Measurements from ENCODE around the gene SUMF2. TPM values are rescaled to one million over a fixed set of nuclear protein-coding genes. Genes with fewer than 3 reads are reported as not detected.
"Not testable (repeated sequence)": the region's sequence is repeated elsewhere in the genome, so short reads cannot be mapped to it uniquely, and the experiment has no call there.

Gene SUMF2
- total RNA-seq, 1 donor from 2014 or later = 155 TPM

- DNase-seq (ENCODE audit: low read depth) = peak; percentile 31
Observed at GRCh38 chr7:56062382-56062781, 1.7 kb upstream of the SUMF2 start.

DNA sequence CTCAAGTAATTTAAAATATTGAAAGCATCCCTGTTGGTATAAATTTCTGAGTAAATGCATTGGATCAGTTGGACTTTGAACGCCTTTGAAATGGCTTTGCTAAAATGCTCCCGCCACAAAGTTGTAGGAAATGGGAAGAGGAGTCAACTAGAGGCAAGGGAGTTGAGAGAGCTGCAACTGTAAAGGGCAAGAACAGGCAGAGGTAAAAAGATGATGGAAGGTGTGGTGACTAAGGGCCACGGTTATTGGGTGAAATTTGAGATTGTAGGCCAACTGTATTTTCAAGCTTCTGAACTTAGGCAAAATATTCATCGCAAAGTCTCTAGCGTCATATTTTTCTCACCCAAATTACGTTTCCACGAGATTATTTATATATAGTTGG is 595 bp upstream of the SUMF2 start:
- no peak for DNase-seq (ENCODE audit: low read depth)

GRCh38 chr7:56066376-56066775 is 2.3 kb downstream of the SUMF2 start:
- not testable (repeated sequence) for DNase-seq (ENCODE audit: low read depth)

GRCh38 chr7:56074371-56074791 is 10.3 kb downstream of the SUMF2 start:
- DNase-seq (ENCODE audit: low read depth) = peak; percentile 92

DNA sequence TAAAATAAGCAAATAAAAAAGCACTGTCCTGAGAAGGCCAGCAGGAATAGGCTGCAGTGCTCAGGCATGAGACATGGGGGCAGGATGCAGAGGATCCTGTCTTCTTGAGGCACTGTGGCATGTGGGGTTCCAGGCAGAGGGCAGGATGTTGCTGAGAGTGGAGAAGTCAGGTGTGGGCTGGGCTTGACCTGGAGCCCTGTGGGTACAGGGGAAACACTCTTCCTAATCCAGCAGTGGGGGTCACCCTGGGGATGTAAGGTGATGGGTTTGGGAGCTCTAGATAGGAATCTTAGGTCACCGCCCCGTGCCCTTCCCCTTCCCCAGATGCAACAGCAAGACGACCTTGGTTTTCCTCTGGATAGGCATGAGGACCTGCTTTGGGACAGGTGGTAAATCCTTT is 13.6 kb downstream of the SUMF2 start:
- DNase-seq (ENCODE audit: low read depth) = no peak

GRCh38 chr7:56078196-56078595 is 14.1 kb downstream of the SUMF2 start:
- DNase-seq (ENCODE audit: low read depth) = no peak

DNA sequence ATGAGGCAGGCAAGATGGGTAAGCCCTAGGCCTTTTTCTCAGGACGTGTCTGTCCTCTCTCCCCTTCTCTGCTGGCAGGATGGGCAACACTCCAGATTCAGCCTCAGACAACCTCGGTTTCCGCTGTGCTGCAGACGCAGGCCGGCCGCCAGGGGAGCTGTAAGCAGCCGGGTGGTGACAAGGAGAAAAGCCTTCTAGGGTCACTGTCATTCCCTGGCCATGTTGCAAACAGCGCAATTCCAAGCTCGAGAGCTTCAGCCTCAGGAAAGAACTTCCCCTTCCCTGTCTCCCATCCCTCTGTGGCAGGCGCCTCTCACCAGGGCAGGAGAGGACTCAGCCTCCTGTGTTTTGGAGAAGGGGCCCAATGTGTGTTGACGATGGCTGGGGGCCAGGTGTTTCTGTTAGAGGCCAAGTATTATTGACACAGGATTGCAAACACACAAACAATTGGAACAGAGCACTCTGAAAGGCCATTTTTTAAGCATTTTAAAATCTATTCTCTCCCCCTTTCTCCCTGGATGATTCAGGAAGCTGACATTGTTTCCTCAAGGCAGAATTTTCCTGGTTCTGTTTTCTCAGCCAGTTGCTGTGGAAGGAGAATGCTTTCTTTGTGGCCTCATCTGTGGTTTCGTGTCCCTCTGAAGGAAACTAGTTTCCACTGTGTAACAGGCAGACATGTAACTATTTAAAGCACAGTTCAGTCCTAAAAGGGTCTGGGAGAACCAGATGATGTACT is 15.5 kb downstream of the SUMF2 start:
- DNase-seq (ENCODE audit: low read depth) = peak; percentile 93

DNA sequence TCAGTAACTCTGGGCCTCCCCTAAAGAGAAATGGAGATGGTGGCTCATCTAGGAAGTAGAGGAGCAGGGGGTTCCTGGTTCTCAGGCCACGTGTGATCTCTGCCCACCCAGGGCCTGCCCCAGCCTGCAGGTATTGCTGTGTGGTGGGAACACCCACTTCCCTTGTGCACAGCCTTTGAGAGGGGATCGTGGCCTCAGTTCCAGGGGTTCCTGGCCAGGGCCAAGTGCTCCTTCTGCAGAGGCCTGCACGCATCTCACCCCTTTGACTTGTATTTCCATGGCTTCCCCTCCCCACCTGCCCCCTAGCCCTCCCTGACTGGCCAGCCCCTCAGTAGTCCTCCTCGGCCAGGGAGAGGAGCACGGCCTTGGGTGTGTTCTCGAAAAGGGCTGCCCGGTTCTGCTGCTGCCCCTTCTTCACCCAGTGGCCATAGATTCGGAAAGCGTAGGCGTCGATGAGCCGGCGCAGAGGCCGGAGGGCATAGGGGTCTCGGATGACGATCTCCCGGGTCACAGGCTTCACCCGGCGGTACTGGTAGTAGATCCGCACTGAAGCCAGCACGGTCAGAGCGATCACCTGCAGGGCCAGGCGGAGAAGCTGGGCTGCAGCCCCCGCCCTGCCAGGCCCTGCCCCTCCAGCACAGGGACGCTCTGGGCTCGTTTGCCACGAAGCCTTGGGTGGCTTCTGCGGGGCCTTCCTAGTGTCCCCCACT is 16.8 kb downstream of the SUMF2 start:
- DNase-seq (ENCODE audit: low read depth) = not testable (repeated sequence)

- DNase-seq (ENCODE audit: low read depth) = no peak
Observed at GRCh38 chr7:56081626-56082340, 17.7 kb downstream of the SUMF2 start.

GRCh38 chr7:56083150-56083785 is 19.2 kb downstream of the SUMF2 start:
- peak; percentile 83 for DNase-seq (ENCODE audit: low read depth)

- DNase-seq (ENCODE audit: low read depth) = no peak
Observed at GRCh38 chr7:56086761-56087160, 22.7 kb downstream of the SUMF2 start.

GRCh38 chr7:56087445-56087844 is 23.4 kb downstream of the SUMF2 start:
- DNase-seq (ENCODE audit: low read depth) = no peak

DNA sequence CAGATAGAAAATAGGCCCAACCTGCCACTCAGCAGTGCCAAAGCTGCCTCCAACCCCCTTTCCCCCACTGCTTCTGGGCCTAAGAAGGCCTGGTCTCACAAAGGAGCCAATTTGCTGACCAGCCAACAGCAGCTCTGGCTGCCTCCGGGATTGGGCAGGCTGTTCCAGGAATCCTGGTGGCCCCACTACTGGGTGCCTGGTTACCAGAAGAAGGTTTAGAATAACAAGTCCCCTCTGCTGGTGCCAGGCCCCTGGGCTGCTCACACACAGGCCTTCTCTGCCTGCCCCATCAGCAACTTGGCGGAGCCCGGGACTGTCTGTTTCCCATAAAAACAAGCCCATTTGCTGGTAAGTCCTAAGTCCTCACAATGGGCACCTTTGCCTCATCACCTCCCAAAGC is 27.5 kb downstream of the SUMF2 start:
- DNase-seq (ENCODE audit: low read depth) = peak; percentile 82

GRCh38 chr7:56092388-56092787 is 28.3 kb downstream of the SUMF2 start:
- not testable (repeated sequence) for DNase-seq (ENCODE audit: low read depth)

DNA sequence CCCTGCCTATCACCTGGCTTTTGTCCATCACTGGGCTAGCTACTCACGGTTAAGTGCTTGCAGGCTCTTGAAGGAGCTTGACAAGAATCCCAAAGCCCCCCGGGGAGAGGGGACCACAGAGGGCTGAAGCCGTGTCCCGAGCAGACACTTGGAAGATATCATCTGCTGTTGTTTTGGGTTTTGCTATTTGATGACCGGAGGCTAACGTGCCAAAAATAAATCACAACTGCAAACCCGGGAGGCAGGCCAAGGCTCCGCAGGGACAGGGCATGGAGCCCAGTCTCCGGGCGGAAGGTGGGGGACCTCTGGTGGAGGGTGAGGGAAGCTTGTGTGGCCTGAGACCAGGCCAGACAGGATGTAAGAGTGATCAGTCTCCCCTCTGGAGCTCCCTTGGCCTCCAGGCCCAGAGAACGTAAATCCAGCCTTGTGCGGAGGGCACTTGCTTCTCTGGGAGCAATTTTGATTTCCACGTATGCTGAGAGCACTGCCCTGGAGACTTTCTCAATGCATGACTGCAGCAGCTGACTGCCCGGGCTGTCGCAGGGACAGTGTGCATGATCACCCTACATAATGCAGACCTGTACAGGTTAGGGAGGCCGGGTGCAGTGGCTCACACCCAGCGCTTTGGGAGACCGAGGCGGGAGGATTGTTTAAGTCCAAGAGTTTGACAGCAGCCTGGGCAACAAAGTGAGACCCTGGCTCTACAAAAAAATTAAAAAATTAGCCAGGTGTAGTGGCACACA is 28.9 kb downstream of the SUMF2 start, which contains the start of gene PHKG1:
TSS of gene PHKG1 (minus strand) at position 164 of the 743 bp plus-strand sequence. CDS start 4,011 bp downstream, outside the sequence.
- peak; percentile 98 for DNase-seq (ENCODE audit: low read depth)

DNA sequence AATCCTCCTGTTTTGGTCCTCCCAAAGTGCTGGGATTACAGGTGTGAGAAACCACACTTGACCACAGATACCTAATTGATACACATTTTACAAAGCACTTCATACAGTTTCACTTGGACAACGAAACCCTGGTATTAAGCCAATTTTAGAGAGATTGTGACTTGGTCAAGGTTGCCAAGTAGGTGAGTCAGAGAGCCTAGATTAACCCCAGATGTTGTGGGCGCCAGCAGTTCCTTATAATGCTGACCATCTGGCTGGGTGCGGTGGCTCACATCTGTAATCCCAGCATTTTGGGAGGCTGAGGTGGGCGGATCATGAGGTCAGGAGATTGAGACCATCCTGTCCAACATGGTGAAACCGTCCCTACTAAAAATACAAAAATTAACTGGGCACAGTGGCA is 33.6 kb downstream of the SUMF2 start:
- peak; percentile 66 for DNase-seq (ENCODE audit: low read depth)

- DNase-seq (ENCODE audit: low read depth) = not testable (repeated sequence)
Observed at GRCh38 chr7:56098187-56099008, 34.3 kb downstream of the SUMF2 start.

DNA sequence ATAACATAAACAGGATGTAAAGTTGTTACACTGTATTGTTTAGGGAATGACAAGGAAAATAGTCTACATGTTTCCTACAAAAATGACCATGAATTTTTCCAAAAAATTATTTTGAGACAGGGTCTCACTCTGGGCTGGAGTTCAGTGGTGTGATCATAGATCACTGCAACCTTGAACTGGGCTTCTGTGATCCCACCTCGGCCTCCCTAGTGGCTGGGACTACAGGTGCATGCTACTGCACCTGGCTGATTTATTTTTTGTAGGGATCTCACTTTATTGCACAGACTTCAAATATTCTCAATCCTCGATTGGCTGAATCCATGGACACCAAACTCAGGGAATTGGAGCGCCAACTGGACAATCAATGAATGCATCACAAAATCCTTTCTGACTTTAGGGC is 35.6 kb downstream of the SUMF2 start:
- DNase-seq (ENCODE audit: low read depth) = no peak

DNA sequence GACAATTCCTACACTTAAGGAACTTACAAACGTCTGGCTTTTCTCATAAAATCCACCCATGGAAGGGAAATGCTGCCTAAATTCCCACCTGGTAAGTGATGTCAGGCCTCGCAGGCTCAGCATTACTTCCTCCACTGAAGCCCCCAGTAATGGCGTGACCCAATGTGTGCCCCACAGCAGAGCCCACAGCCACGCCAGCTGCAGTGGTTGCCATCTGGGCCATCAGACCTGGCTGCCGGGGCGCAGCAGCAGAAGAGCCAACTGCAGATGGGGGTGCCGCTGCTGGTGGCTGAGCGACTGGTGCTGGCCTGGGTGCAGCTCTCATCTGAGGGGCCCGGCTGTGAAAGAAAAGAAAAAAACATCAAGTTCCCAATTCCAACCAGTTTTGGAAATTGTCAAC is 40.1 kb downstream of the SUMF2 start:
- DNase-seq (ENCODE audit: low read depth) = not testable (repeated sequence)

DNA sequence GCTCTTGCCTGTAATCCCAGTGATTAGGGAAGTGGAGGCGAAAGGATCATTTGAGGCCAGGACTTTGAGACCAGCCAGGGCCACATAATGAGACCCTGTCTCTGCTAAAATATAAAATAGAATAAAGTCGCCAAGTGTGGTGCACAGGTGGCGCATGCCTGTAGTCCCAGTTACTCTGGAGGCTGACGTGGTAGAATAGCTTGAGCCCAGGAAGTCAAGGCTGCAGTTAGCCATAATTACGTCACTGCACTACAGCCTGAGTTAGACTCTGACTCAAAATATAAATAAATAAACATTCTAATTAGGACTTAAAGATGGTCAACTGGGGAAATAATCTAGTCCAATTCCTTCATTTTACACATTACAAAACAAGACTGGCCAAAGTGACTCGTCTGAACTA is 41.4 kb downstream of the SUMF2 start:
- DNase-seq (ENCODE audit: low read depth) = peak; percentile 64
